H1 (cell line): ENCODE data around the gene PCDH19.

ENCODE experiments used
- CHD1 ChIP-seq: IDR thresholded peaks from 2 replicates; pipeline ENCODE4 v1.6.1; 2012; ENCODE audit warnings: low read depth, low read length, improper control_type of control experiment
- CREB1 ChIP-seq: IDR thresholded peaks from 2 replicates; pipeline ENCODE4 v1.6.1; 2012; ENCODE audit warnings: inconsistent platforms
- CTCF ChIP-seq, 3 experiments: IDR thresholded peaks; 1 replicate in 2 of 3; 2 replicates in 1 of 3; pipeline versions ENCODE4 v1.5.1 to v1.6.1; 2011; ENCODE audit warnings: low read length in 3 of 3, mild to moderate bottlenecking in 3 of 3, inconsistent platforms in 2 of 3, low read depth in 1 of 3, moderate library complexity in 1 of 3; ENCODE audit not compliant: insufficient read depth in 1 of 3; ENCODE audit errors: control extremely low read depth in 1 of 3
- GTF2F1 ChIP-seq: IDR thresholded peaks from 2 replicates; pipeline ENCODE4 v1.6.1; 2012; ENCODE audit warnings: low read depth, low read length, improper control_type of control experiment, borderline replicate concordance
- MAX ChIP-seq: IDR thresholded peaks from 2 replicates; pipeline ENCODE4 v1.6.1; 2012; ENCODE audit warnings: inconsistent platforms
- POLR2A ChIP-seq, 2 experiments: IDR thresholded peaks; 1 replicate in 1 of 2; 2 replicates in 1 of 2; pipeline ENCODE4 v1.6.1; 2011; ENCODE audit warnings: low read depth in 2 of 2, low read length in 2 of 2, mild to moderate bottlenecking in 2 of 2; ENCODE audit errors: control extremely low read depth in 1 of 2

DNA sequence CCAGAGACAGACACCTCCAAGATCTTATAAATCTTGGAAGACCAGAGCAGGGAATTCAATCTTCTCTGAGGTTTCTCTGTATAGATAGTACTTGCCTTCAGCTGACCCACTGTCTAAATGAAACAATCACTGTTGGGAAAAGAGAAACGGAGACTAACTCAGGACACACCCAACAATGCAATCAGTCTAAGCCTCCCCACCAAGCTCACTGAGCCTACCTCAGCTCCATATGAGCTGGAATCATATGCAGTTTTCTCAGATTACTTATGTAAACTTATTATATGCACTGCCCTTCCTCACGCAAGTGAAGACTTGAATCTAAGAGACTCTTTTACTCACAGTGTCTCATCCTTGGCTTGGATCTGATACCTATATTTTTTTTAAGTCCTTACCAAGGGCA, 110.5 kb downstream of the PCDH19 start:
- no peak for TF ChIP-seq CREB1
- no peak for TF ChIP-seq CTCF (IDR thresholded peaks at IDR 0.05; ENCODE audit: control extremely low read depth in 1 of 3, insufficient read depth in 1 of 3, low read depth in 1 of 3, low read length in 3 of 3)
- no peak for TF ChIP-seq GTF2F1
- no peak for TF ChIP-seq CHD1
- no peak for TF ChIP-seq MAX
- no peak for TF ChIP-seq POLR2A (IDR thresholded peaks at IDR 0.05; ENCODE audit: control extremely low read depth in 1 of 2, low read depth in 2 of 2, low read length in 2 of 2)
